Measurements from ENCODE around the gene ZBTB24.

DNA sequence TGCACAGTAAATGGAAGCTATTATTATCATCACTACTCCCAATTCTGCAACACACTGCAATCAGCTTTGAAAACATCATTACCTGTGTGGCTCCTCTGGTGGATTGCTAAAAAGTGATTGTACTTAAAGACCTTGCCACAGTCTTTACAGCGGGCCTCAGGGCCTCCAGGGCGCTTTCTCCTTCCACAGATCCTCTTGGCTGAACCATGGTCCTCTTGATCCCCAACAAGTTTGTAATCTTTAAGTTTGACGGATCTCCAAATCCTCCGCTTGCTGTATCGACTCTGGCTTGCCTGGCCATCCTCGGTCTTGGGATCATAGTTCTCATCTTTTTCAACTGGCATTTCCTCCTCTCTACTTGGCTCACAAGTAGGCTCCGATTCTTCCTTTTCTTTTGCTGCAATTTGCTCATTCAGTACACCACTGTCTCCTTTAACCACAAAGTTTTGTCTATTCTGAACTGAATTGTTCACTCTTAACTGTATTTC is 2.0 kb downstream of the ZBTB24 start:
- no peak for TF ChIP-seq GATA3 (IDR thresholded peaks at IDR 0.05; ENCODE audit: low read depth, low read length)
- TF ChIP-seq GATA2 (IDR thresholded peaks at IDR 0.05; ENCODE audit: low read depth, low read length), result no peak
